Lung (tissue), 12 donors: ENCODE results near the gene GPC6. TPM values are rescaled to one million over a fixed set of nuclear protein-coding genes. Genes with fewer than 3 reads are reported as not detected.
A peak's percentile ranks its signal among the peaks of the same experiment; 100 is the strongest.

Source experiments
- ATAC-seq: fragments of 200-7000 bp; cut with Tn5 transposase; one replicate; pipeline ENCODE4 v1.9.1; 2020; ENCODE audit warnings: moderate number of reproducible peaks; ENCODE audit not compliant: insufficient read depth, low FRiP score
- DNase-seq, 3 donors: peaks; one replicate each; pipeline ENCODE4 v3.0.0-alpha.2; 2013 to 2017
- H3K27ac ChIP-seq, 2 donors: one replicate each; pipeline ENCODE4 v1.5.1; 2013; ENCODE audit warnings: mild to moderate bottlenecking in 2 of 2, moderate library complexity in 2 of 2, control low read depth in 1 of 2, inconsistent platforms in 1 of 2, low read depth in 1 of 2, low read length in 1 of 2
- H3K27me3 ChIP-seq, 3 donors: one replicate each; pipeline ENCODE4 v1.5.1; 2013; ENCODE audit warnings: low read length in 2 of 3; ENCODE audit not compliant: control insufficient read depth in 3 of 3, insufficient read depth in 3 of 3
- H3K36me3 ChIP-seq, 4 donors: one replicate each; pipeline ENCODE4 v1.5.1; 2013; ENCODE audit warnings: low read length in 4 of 4, mild to moderate bottlenecking in 1 of 4, moderate library complexity in 1 of 4; ENCODE audit not compliant: control insufficient read depth in 4 of 4, insufficient read depth in 4 of 4
- H3K4me1 ChIP-seq, 5 donors: one replicate each; pipeline ENCODE4 v1.5.1; 2013; ENCODE audit warnings: low read length in 5 of 5, mild to moderate bottlenecking in 2 of 5, moderate library complexity in 1 of 5; ENCODE audit not compliant: control insufficient read depth in 5 of 5, insufficient read depth in 5 of 5
- H3K4me3 ChIP-seq: one replicate; pipeline ENCODE4 v1.5.1; 2013; ENCODE audit warnings: mild to moderate bottlenecking, control low read depth, moderate library complexity
- H3K9ac ChIP-seq, 2 donors: one replicate each; pipeline ENCODE4 v1.5.1; 2013; ENCODE audit warnings: low read length in 2 of 2, control low read depth in 1 of 2; ENCODE audit not compliant: insufficient read depth in 1 of 2
- H3K9me3 ChIP-seq, 4 donors: one replicate each; pipeline ENCODE4 v1.5.1; 2013; ENCODE audit warnings: low read length in 3 of 4, mild to moderate bottlenecking in 1 of 4, moderate library complexity in 1 of 4; ENCODE audit not compliant: control insufficient read depth in 4 of 4, insufficient read depth in 3 of 4
- WGBS, 2 donors: extraction: QIAGEN DNeasy Blood & Tissue Kit; methylation state at CpG; one replicate each; pipeline ENCODE4 v1.1.7; 2013; 5-methylcytosine and 5-hydroxymethylcytosine counted together
- polyA plus RNA-seq, 2 donors: library from polyadenylated mRNA; stranded (reverse); fragments of 200-250 nt; gene quantifications; one replicate each; pipeline ENCODE4 v1.2.1, GENCODE V29; 2013
- total RNA-seq, 2 donors: library from RNA; depleted of rRNA in 1 of 2; stranded (reverse); fragments of >200 nt in 1 of 2; gene quantifications; one replicate each; pipeline ENCODE4 v1.2.1, GENCODE V29; 2014 to 2021
- TF ChIP-seq, protein P1 (sequence below): IDR thresholded peaks from 2 replicates; pipeline ENCODE4 v1.5.1; 2012; ENCODE audit warnings: mild to moderate bottlenecking; ENCODE audit errors: control extremely low read depth, extremely low read depth
- donor health status: control.
- donor health status: control.
- donor health status: Bipolar disorder and iron deficiency.
- donor health status: healthy.
- donor health status: DM: yes; HTN: yes; CAD: no.

GPC6 gene
- total and polyA plus RNA-seq, 4 donors: 0.45 to 31.4 (median 4.8) TPM

DNA sequence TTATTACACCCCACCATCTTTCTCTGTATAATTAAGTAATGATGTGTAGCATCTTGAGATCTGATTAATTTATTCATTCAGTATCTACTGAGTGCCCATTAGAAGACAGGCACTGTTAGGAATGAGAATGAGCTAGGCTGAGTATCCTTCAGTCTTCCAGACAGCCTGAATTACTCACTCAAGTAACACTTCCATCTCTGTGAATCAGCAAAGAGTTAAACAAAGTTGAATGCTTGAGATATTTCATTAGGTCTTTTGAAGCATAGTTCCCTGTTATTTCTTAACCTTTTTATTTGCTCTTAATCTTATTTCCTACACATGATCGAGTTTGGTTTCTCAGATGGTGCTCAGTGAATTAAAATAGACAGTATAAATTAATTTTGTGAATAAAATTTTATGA lies 839.1 kb downstream of the GPC6 start:
- Histone ChIP-seq H3K9ac (no peak overlapping the region), H3K27ac (no peak overlapping the region), H3K36me3 (no peaks in the 10 kb centered on the region), H3K27me3 (no peaks in the 10 kb centered on the region), H3K4me1 (peaks cover 0 to 8% (median 0%) of the 10 kb centered on the region in 5 donors), H3K4me3 (no peak overlapping the region), H3K9me3 (no peaks in the 10 kb centered on the region)
- ATAC-seq (no peak), DNase-seq (no peak)
- 60 to 69% methylated on average over 1 of the region's 1 CpG for WGBS, 2 donors
- TF ChIP-seq, protein P1, sequence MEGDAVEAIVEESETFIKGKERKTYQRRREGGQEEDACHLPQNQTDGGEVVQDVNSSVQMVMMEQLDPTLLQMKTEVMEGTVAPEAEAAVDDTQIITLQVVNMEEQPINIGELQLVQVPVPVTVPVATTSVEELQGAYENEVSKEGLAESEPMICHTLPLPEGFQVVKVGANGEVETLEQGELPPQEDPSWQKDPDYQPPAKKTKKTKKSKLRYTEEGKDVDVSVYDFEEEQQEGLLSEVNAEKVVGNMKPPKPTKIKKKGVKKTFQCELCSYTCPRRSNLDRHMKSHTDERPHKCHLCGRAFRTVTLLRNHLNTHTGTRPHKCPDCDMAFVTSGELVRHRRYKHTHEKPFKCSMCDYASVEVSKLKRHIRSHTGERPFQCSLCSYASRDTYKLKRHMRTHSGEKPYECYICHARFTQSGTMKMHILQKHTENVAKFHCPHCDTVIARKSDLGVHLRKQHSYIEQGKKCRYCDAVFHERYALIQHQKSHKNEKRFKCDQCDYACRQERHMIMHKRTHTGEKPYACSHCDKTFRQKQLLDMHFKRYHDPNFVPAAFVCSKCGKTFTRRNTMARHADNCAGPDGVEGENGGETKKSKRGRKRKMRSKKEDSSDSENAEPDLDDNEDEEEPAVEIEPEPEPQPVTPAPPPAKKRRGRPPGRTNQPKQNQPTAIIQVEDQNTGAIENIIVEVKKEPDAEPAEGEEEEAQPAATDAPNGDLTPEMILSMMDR: no peak

DNA sequence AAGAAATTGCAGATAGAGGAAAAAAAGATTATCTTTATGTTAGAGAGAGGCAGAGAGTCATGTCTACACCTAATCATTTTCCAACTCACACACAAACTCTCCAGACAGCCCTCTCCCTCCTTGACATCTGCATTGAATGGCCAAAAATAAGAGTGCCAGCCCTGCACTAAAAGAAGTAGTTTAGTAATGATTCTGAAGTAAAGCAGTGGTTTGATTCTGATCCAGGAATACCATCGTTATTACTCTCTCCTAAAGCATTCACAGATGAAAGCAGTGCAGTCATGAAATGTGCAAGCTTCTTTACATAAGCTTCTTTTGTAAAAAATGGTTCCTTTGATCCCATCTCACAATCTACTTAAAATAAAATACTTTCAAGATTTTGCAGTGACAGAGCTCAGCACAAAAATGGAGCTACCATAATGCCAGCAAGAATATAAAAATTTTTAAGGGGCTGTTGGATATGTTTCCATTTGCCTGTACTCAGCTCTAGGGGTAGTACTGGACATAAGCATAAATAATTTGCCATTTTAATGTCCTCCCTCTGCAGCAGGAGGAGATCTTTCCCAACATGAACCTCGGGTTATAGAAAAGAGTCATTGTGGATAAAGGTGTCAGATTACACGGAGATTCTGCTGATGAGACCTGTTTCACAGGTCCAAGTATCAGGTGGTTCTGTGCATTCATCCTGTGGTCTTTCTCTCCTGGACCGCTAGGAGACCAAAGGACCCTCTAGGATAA lies 846.6 kb downstream of the GPC6 start:
- H3K27ac ChIP-seq: no peak overlapping the region
- no peaks in the 10 kb centered on the region for H3K4me1 ChIP-seq
- no peak overlapping the region for H3K4me3 ChIP-seq
- peaks cover 0 to 3% (median 0%) of the 10 kb centered on the region in 4 donors for H3K9me3 ChIP-seq
- H3K36me3 ChIP-seq: no peaks in the 10 kb centered on the region
- DNase-seq (peak in 1 of 3 donors; percentile 33), ATAC-seq (no peak)
- WGBS, 2 donors: 55 to 68% methylated on average over 4 of the region's 4 CpGs
- TF ChIP-seq, protein P1: no peak
- H3K27me3 ChIP-seq: no peaks in the 10 kb centered on the region
- H3K9ac ChIP-seq: no peak overlapping the region

DNA sequence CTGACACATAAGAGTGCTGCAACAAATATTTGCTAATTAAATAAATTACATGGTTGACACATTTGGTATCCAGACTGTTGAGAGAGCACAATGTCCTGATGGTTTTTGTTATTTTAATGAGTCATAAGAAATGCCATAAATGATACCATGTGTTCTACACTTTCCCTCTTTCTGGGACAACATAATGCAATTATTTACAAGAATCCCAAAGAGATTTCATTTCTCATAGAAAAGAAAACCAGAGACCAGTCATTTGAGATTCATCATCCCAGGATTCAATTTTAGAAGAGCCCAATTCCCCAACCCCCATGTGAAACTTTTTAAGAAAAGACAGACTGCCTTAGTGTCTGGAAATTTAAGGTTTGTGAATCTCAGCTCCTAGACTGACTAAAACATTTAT lies 853.3 kb downstream of the GPC6 start:
- Histone ChIP-seq H3K4me1 (no peaks in the 10 kb centered on the region), H3K27me3 (no peaks in the 10 kb centered on the region), H3K4me3 (no peak overlapping the region), H3K27ac (no peak overlapping the region), H3K9me3 (peaks cover 0 to 3% (median 0%) of the 10 kb centered on the region in 4 donors), H3K9ac (no peak overlapping the region), H3K36me3 (no peaks in the 10 kb centered on the region)
- DNase-seq (no peak), ATAC-seq (no peak)
- TF ChIP-seq, protein P1: no peak

DNA sequence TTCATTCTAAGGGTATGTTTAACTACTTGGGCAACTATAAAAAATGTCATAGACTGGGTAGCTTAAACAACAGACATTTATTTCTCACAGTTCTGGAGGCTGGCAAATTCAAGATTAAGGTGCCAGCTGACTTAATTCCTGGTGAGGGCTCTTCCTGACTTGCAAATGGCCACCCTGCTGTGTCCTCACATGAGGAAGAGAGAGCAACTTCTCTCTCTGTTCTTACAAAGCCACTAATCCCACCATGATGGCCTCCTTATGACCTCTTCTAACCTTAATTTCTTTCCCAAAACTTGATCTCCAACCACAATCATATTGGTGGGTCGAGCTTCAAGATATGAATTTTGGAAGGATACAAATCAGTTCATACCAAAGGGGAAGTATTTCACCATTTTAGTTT lies 853.9 kb downstream of the GPC6 start:
- Histone ChIP-seq H3K9me3 (peaks cover 0 to 3% (median 0%) of the 10 kb centered on the region in 4 donors), H3K36me3 (no peaks in the 10 kb centered on the region), H3K4me3 (no peak overlapping the region), H3K4me1 (no peaks in the 10 kb centered on the region), H3K27me3 (no peaks in the 10 kb centered on the region), H3K27ac (no peak overlapping the region), H3K9ac (no peak overlapping the region)
- TF ChIP-seq, protein P1: no peak
- 59 to 69% methylated on average over 1 of the region's 1 CpG for WGBS, 2 donors
- DNase-seq (no peak), ATAC-seq (no peak)
